DMS 273 (cell line): ENCODE data around the gene ZPLD1.

Experiments used
- DNase-seq: peaks from one replicate; lab custom pipeline; 2025; ENCODE audit not compliant: unreplicated experiment; lab: John Stamatoyannopoulos, UW

ZPLD1 gene

GRCh38 chr3:102525624-102526023 is 90.8 kb downstream of the ZPLD1 start:
- DNase-seq = no peak

GRCh38 chr3:102526865-102527264 is 92.0 kb downstream of the ZPLD1 start:
- DNase-seq = no peak

DNA sequence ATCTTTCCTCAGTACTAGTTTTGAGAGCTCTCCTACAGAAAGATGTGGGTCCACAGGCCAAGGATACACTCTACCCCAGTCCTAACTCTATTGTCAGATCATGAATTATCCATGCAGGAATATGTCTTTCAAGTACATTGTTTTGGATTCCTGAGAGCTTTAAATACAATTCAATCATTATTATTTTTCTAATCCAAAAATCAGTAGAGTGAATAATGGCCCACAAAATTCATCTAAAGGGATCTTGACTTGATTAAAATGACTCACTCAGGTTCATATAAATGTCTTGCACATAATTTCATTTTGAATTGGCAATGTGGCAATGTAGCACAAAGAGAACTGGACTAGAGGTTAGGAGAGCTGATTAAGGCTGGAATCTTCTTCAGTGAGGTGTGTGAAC is 93.9 kb downstream of the ZPLD1 start:
- DNase-seq = no peak
